Activated B cell treated with CpG ODN at 0.5 μM for 24 hours (primary cell): ENCODE results near the gene FAM24B. TPM values are rescaled to one million over a fixed set of nuclear protein-coding genes. Genes with fewer than 3 reads are reported as not detected.
"Not testable (repeated sequence)": the region's sequence is repeated elsewhere in the genome, so short reads cannot be mapped to it uniquely, and the experiment has no call there.

Source experiments
- ATAC-seq: fragments of 200-7000 bp; cut with Tn5 transposase; one replicate; pipeline ENCODE4 v1.10.0; 2021; ENCODE audit warnings: low read depth, mild to moderate bottlenecking, moderate library complexity
- CTCF ChIA-PET: fragments of 350-600 bp; sonication (Branson Sonifier 250); formaldehyde crosslinking; loops from one replicate; lab custom pipeline; 2021; ENCODE audit warnings: antibody characterized with exemption; lab: Charles Lee
- POLR2A ChIA-PET: fragments of 350-600 bp; sonication (Branson Sonifier 250); formaldehyde crosslinking; loops from one replicate; lab custom pipeline; 2021; ENCODE audit warnings: antibody characterized with exemption; lab: Charles Lee
- DNase-seq: peaks from one replicate; pipeline ENCODE4 v3.0.0; 2022
- H3K27ac Mint-ChIP-seq: one replicate; pipeline ENCODE4 v1.8.0; 2020; ENCODE audit warnings: mixed read lengths
- H3K27me3 Mint-ChIP-seq: one replicate; pipeline ENCODE4 v1.8.0; 2021; ENCODE audit warnings: mixed read lengths
- H3K36me3 Mint-ChIP-seq: one replicate; pipeline ENCODE4 v1.8.0; 2021; ENCODE audit warnings: low read depth, mixed read lengths
- H3K4me1 Mint-ChIP-seq: one replicate; pipeline ENCODE4 v1.8.0; 2021; ENCODE audit warnings: mixed read lengths
- H3K4me3 Mint-ChIP-seq: one replicate; pipeline ENCODE4 v1.8.0; 2020; ENCODE audit warnings: mild to moderate bottlenecking, mixed read lengths
- H3K9me3 Mint-ChIP-seq: one replicate; pipeline ENCODE4 v1.8.0; 2020; ENCODE audit warnings: mixed read lengths
- intact Hi-C: fragments of 100-400 bp; cut with micrococcal nuclease; formaldehyde crosslinking; loops from one replicate; pipeline ENCODE4 v1.15.1; 2024
- total RNA-seq: library from RNA; stranded (reverse); gene quantifications from 2 replicates; pipeline ENCODE4 v1.2.3, GENCODE V29; 2022
- TF ChIP-seq, protein P1 (sequence below): fragments of 200-600 bp; IDR thresholded peaks from one replicate; pipeline ENCODE4 v1.8.0; 2022; ENCODE audit warnings: antibody characterized with exemption, mild to moderate bottlenecking

Gene FAM24B
- total RNA-seq, 1 donor from 2014 or later: 10.0 TPM

GRCh38 chr10:122876467-122876855, 2.9 kb downstream of the FAM24B start:
- POLR2A ChIA-PET: no interaction called here
- intact Hi-C loops: loop anchor here (5.0 to 10.0 kb wide), 2 partner anchors 502 to 949 kb away; partner anchors contain the start of genes ATE1 and PLEKHA1
- Mint-ChIP-seq H3K9me3 (no peaks in the 10 kb centered on the region), H3K27me3 (no peaks in the 10 kb centered on the region), H3K4me1 (peaks cover 42% of the 10 kb centered on the region), H3K27ac (no peak overlapping the region), H3K4me3 (no peak overlapping the region), H3K36me3 (peaks cover 19% of the 10 kb centered on the region)
- DNase-seq: no peak
- ATAC-seq: no peak
- TF ChIP-seq, protein P1, sequence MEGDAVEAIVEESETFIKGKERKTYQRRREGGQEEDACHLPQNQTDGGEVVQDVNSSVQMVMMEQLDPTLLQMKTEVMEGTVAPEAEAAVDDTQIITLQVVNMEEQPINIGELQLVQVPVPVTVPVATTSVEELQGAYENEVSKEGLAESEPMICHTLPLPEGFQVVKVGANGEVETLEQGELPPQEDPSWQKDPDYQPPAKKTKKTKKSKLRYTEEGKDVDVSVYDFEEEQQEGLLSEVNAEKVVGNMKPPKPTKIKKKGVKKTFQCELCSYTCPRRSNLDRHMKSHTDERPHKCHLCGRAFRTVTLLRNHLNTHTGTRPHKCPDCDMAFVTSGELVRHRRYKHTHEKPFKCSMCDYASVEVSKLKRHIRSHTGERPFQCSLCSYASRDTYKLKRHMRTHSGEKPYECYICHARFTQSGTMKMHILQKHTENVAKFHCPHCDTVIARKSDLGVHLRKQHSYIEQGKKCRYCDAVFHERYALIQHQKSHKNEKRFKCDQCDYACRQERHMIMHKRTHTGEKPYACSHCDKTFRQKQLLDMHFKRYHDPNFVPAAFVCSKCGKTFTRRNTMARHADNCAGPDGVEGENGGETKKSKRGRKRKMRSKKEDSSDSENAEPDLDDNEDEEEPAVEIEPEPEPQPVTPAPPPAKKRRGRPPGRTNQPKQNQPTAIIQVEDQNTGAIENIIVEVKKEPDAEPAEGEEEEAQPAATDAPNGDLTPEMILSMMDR: no peak
- CTCF ChIA-PET: no interaction called here

- intact Hi-C loops: loop anchor here (5.0 to 10.0 kb wide), 2 partner anchors 501 to 949 kb away; partner anchors contain the start of genes ATE1 and PLEKHA1
- Mint-ChIP-seq H3K4me3 (no peak overlapping the region), H3K9me3 (no peaks in the 10 kb centered on the region), H3K4me1 (peaks cover 42% of the 10 kb centered on the region), H3K36me3 (peaks cover 19% of the 10 kb centered on the region), H3K27ac (no peak overlapping the region), H3K27me3 (no peaks in the 10 kb centered on the region)
- ATAC-seq (no peak), DNase-seq (no peak)
- CTCF ChIA-PET: no interaction called here
- TF ChIP-seq, protein P1: no peak
- POLR2A ChIA-PET: no interaction called here
These were observed 3.4 kb downstream of the FAM24B start for GRCh38 chr10:122875843-122876466.

- peaks cover 25% of the 10 kb centered on the region for H3K4me1 Mint-ChIP-seq
- H3K27me3 Mint-ChIP-seq, H3K9me3 Mint-ChIP-seq, POLR2A ChIA-PET, H3K4me3 Mint-ChIP-seq, ATAC-seq, CTCF ChIA-PET, H3K36me3 Mint-ChIP-seq, H3K27ac Mint-ChIP-seq, DNase-seq: not testable (repeated sequence)
- intact Hi-C loops: loop anchor here (10.0 kb wide), 1 partner anchor 497 kb away; the partner anchor contains the start of gene PLEKHA1
These were observed 7.4 kb downstream of the FAM24B start for GRCh38 chr10:122871947-122872346.

- CTCF ChIA-PET, intact Hi-C loops, ATAC-seq, H3K9me3 Mint-ChIP-seq, H3K4me3 Mint-ChIP-seq, POLR2A ChIA-PET, H3K27ac Mint-ChIP-seq, H3K36me3 Mint-ChIP-seq, DNase-seq, H3K27me3 Mint-ChIP-seq: not testable (repeated sequence)
- H3K4me1 Mint-ChIP-seq: peaks cover 26% of the 10 kb centered on the region
These were observed 10.6 kb downstream of the FAM24B start for GRCh38 chr10:122868768-122869167.

- H3K27ac Mint-ChIP-seq, POLR2A ChIA-PET, intact Hi-C loops, ATAC-seq, CTCF ChIA-PET, DNase-seq, H3K9me3 Mint-ChIP-seq, H3K4me3 Mint-ChIP-seq, H3K27me3 Mint-ChIP-seq, H3K36me3 Mint-ChIP-seq: not testable (repeated sequence)
- peaks cover 29% of the 10 kb centered on the region for H3K4me1 Mint-ChIP-seq
These were observed 12.5 kb downstream of the FAM24B start for GRCh38 chr10:122866757-122867482.

DNA sequence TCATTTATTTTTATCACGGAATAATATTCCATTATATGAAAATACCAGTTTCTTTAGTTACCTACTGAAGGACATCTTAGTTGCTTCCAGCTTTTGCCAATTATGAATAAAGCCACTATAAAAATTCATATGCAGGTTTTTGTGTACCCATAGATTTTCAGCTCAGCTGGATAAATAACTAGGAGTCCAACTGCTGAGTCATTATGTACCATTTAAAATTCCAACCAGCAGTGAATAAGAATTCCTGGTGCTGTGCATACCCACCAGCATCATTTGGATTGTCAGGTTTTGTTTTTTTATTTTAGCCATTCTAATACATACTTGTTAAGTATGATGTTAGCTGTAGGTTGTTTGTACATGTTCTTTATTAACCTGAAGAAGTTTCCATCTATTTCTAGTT, 14.5 kb downstream of the FAM24B start:
- H3K27me3 Mint-ChIP-seq: no peaks in the 10 kb centered on the region
- no peak overlapping the region for H3K4me3 Mint-ChIP-seq
- H3K27ac Mint-ChIP-seq: no peak overlapping the region
- intact Hi-C loops: no loop called here
- H3K9me3 Mint-ChIP-seq: no peaks in the 10 kb centered on the region
- peaks cover 38% of the 10 kb centered on the region for H3K4me1 Mint-ChIP-seq
- ChIA-PET CTCF (no interaction called here), POLR2A (no interaction called here)
- peaks cover 1% of the 10 kb centered on the region for H3K36me3 Mint-ChIP-seq
- no peak for DNase-seq
- no peak for ATAC-seq
- TF ChIP-seq, protein P1: no peak
